ENCODE measurements around the gene GRK1.

Gene GRK1

GRCh38 chr13:113740286-113740556 is 73.2 kb downstream of the GRK1 start:
- CTCF ChIA-PET = interaction anchor here (0.6 to 4.2 kb wide), 5 partner anchors 9 to 190 kb away, joined by 3 to 21 read pairs (median 4); no protein-coding TSS in a partner anchor
- Histone ChIP-seq H3K9me3 (ENCODE audit: control extremely low read depth in 1 of 5, control insufficient read depth in 4 of 5, insufficient read depth in 2 of 5, low read depth in 1 of 5, low read length in 4 of 5) (no peaks in the 10 kb centered on the region), H3K36me3 (ENCODE audit: control insufficient read depth in 4 of 4, insufficient read depth in 4 of 4, low read length in 3 of 4) (no peaks in the 10 kb centered on the region), H3K27me3 (replicated peaks in 2 of 5; ENCODE audit: control insufficient read depth in 4 of 5, insufficient read depth in 5 of 5, low read length in 4 of 5) (peaks cover 0 to 47% (median 14%) of the 10 kb centered on the region in 5 experiments), H3K4me3 (ENCODE audit: control insufficient read depth in 1 of 7, extremely low read depth in 1 of 7, insufficient read depth in 4 of 7, low read depth in 2 of 7, low read length in 6 of 7) (no peak overlapping the region), H3K4me1 (ENCODE audit: control extremely low read depth in 1 of 4, control insufficient read depth in 4 of 4, insufficient read depth in 4 of 4, low read length in 3 of 4) (peaks cover 6 to 48% (median 41%) of the 10 kb centered on the region in 4 experiments), H3K27ac (ENCODE audit: insufficient read depth in 1 of 2, low read depth in 1 of 2, low read length in 2 of 2, poor library complexity in 1 of 2, severe bottlenecking in 2 of 2) (no peak overlapping the region)
- POLR2A ChIA-PET = no interaction called here
- 76% methylated on average over 6 of the region's 9 CpGs for WGBS (ENCODE audit: insufficient coverage)
- DNase-seq = no peak

- Histone ChIP-seq H3K9me3 (ENCODE audit: control extremely low read depth in 1 of 5, control insufficient read depth in 4 of 5, insufficient read depth in 2 of 5, low read depth in 1 of 5, low read length in 4 of 5) (no peaks in the 10 kb centered on the region), H3K4me1 (ENCODE audit: control extremely low read depth in 1 of 4, control insufficient read depth in 4 of 4, insufficient read depth in 4 of 4, low read length in 3 of 4) (peaks cover 6 to 48% (median 41%) of the 10 kb centered on the region in 4 experiments), H3K27ac (ENCODE audit: insufficient read depth in 1 of 2, low read depth in 1 of 2, low read length in 2 of 2, poor library complexity in 1 of 2, severe bottlenecking in 2 of 2) (no peak overlapping the region), H3K4me3 (ENCODE audit: control insufficient read depth in 1 of 7, extremely low read depth in 1 of 7, insufficient read depth in 4 of 7, low read depth in 2 of 7, low read length in 6 of 7) (peak overlapping the region in 1 of 7 experiments; percentile 33), H3K27me3 (replicated peaks in 2 of 5; ENCODE audit: control insufficient read depth in 4 of 5, insufficient read depth in 5 of 5, low read length in 4 of 5) (peaks cover 0 to 46% (median 14%) of the 10 kb centered on the region in 5 experiments), H3K36me3 (ENCODE audit: control insufficient read depth in 4 of 4, insufficient read depth in 4 of 4, low read length in 3 of 4) (no peaks in the 10 kb centered on the region)
- CTCF ChIA-PET = interaction anchor here (1.3 to 4.2 kb wide), 5 partner anchors 9 to 21 kb away, joined by 3 to 21 read pairs (median 4); no protein-coding TSS in a partner anchor
- POLR2A ChIA-PET = interaction anchor here (0.6 kb wide), 1 partner anchor 565 kb away, joined by 3 read pairs; no protein-coding TSS in a partner anchor
- DNase-seq = no peak
- 68% methylated on average over 15 of the region's 16 CpGs for WGBS (ENCODE audit: insufficient coverage)
Observed at GRCh38 chr13:113740661-113741060, 73.6 kb downstream of the GRK1 start.

GRCh38 chr13:113741191-113741668 is 74.2 kb downstream of the GRK1 start:
- Histone ChIP-seq H3K27ac (ENCODE audit: insufficient read depth in 1 of 2, low read depth in 1 of 2, low read length in 2 of 2, poor library complexity in 1 of 2, severe bottlenecking in 2 of 2) (no peak overlapping the region), H3K36me3 (ENCODE audit: control insufficient read depth in 4 of 4, insufficient read depth in 4 of 4, low read length in 3 of 4) (no peaks in the 10 kb centered on the region), H3K27me3 (replicated peaks in 2 of 5; ENCODE audit: control insufficient read depth in 4 of 5, insufficient read depth in 5 of 5, low read length in 4 of 5) (peaks cover 0 to 49% (median 14%) of the 10 kb centered on the region in 5 experiments), H3K9me3 (ENCODE audit: control extremely low read depth in 1 of 5, control insufficient read depth in 4 of 5, insufficient read depth in 2 of 5, low read depth in 1 of 5, low read length in 4 of 5) (no peaks in the 10 kb centered on the region), H3K4me1 (ENCODE audit: control extremely low read depth in 1 of 4, control insufficient read depth in 4 of 4, insufficient read depth in 4 of 4, low read length in 3 of 4) (peaks cover 6 to 45% (median 37%) of the 10 kb centered on the region in 4 experiments), H3K4me3 (ENCODE audit: control insufficient read depth in 1 of 7, extremely low read depth in 1 of 7, insufficient read depth in 4 of 7, low read depth in 2 of 7, low read length in 6 of 7) (peak overlapping the region in 3 of 7 experiments; percentile 25 to 45 (median 45))
- WGBS (ENCODE audit: insufficient coverage) = 0% methylated on average over 8 of the region's 15 CpGs
- DNase-seq = peak; percentile 70 to 90 (median 90)
- CTCF ChIA-PET = interaction anchor here (0.9 to 4.2 kb wide), 7 partner anchors 9 to 205 kb away, joined by 3 to 21 read pairs (median 4); no protein-coding TSS in a partner anchor
- POLR2A ChIA-PET = interaction anchor here (0.6 kb wide), 1 partner anchor 565 kb away, joined by 3 read pairs; no protein-coding TSS in a partner anchor

GRCh38 chr13:113742000-113742441 is 75.0 kb downstream of the GRK1 start:
- no peaks in the 10 kb centered on the region for H3K9me3 ChIP-seq (ENCODE audit: control extremely low read depth in 1 of 5, control insufficient read depth in 4 of 5, insufficient read depth in 2 of 5, low read depth in 1 of 5, low read length in 4 of 5)
- H3K36me3 ChIP-seq (ENCODE audit: control insufficient read depth in 4 of 4, insufficient read depth in 4 of 4, low read length in 3 of 4) = no peaks in the 10 kb centered on the region
- DNase-seq = peak; percentile 46 to 62 (median 57)
- POLR2A ChIA-PET = no interaction called here
- CTCF ChIA-PET = interaction anchor here (0.9 to 4.2 kb wide), 6 partner anchors 8 to 204 kb away, joined by 3 to 21 read pairs (median 4); no protein-coding TSS in a partner anchor
- peak overlapping the region in 3 of 7 experiments; percentile 19 to 45 (median 45) for H3K4me3 ChIP-seq (ENCODE audit: control insufficient read depth in 1 of 7, extremely low read depth in 1 of 7, insufficient read depth in 4 of 7, low read depth in 2 of 7, low read length in 6 of 7)
- H3K27me3 ChIP-seq (replicated peaks in 2 of 5; ENCODE audit: control insufficient read depth in 4 of 5, insufficient read depth in 5 of 5, low read length in 4 of 5) = peaks cover 0 to 45% (median 11%) of the 10 kb centered on the region in 5 experiments
- 10% methylated on average over 14 of the region's 15 CpGs for WGBS (ENCODE audit: insufficient coverage)
- H3K27ac ChIP-seq (ENCODE audit: insufficient read depth in 1 of 2, low read depth in 1 of 2, low read length in 2 of 2, poor library complexity in 1 of 2, severe bottlenecking in 2 of 2) = no peak overlapping the region
- peaks cover 6 to 38% (median 33%) of the 10 kb centered on the region in 4 experiments for H3K4me1 ChIP-seq (ENCODE audit: control extremely low read depth in 1 of 4, control insufficient read depth in 4 of 4, insufficient read depth in 4 of 4, low read length in 3 of 4)

- no peak for DNase-seq
- ChIA-PET CTCF (interaction anchor here (1.2 to 4.2 kb wide), 5 partner anchors 11 to 60 kb away, joined by 3 to 21 read pairs (median 5); no protein-coding TSS in a partner anchor), POLR2A (no interaction called here)
- Histone ChIP-seq H3K4me3 (ENCODE audit: control insufficient read depth in 1 of 7, extremely low read depth in 1 of 7, insufficient read depth in 4 of 7, low read depth in 2 of 7, low read length in 6 of 7) (peak overlapping the region in 2 of 7 experiments; percentile 19 to 45), H3K27ac (ENCODE audit: insufficient read depth in 1 of 2, low read depth in 1 of 2, low read length in 2 of 2, poor library complexity in 1 of 2, severe bottlenecking in 2 of 2) (no peak overlapping the region), H3K27me3 (replicated peaks in 2 of 5; ENCODE audit: control insufficient read depth in 4 of 5, insufficient read depth in 5 of 5, low read length in 4 of 5) (peaks cover 0 to 48% (median 11%) of the 10 kb centered on the region in 5 experiments), H3K36me3 (ENCODE audit: control insufficient read depth in 4 of 4, insufficient read depth in 4 of 4, low read length in 3 of 4) (no peaks in the 10 kb centered on the region), H3K9me3 (ENCODE audit: control extremely low read depth in 1 of 5, control insufficient read depth in 4 of 5, insufficient read depth in 2 of 5, low read depth in 1 of 5, low read length in 4 of 5) (no peaks in the 10 kb centered on the region), H3K4me1 (ENCODE audit: control extremely low read depth in 1 of 4, control insufficient read depth in 4 of 4, insufficient read depth in 4 of 4, low read length in 3 of 4) (peaks cover 6 to 38% (median 33%) of the 10 kb centered on the region in 4 experiments)
- 75% methylated on average over 14 of the region's 21 CpGs for WGBS (ENCODE audit: insufficient coverage)
Observed at GRCh38 chr13:113742445-113743120, 75.6 kb downstream of the GRK1 start.

GRCh38 chr13:113743366-113744195 is 76.6 kb downstream of the GRK1 start:
- H3K27me3 ChIP-seq (replicated peaks in 2 of 5; ENCODE audit: control insufficient read depth in 4 of 5, insufficient read depth in 5 of 5, low read length in 4 of 5) = peaks cover 0 to 48% (median 11%) of the 10 kb centered on the region in 5 experiments
- ChIA-PET POLR2A (no interaction called here), CTCF (interaction anchor here (1.2 to 4.2 kb wide), 3 partner anchors 12 to 33 kb away, joined by 3 to 21 read pairs (median 4); no protein-coding TSS in a partner anchor)
- no peak for DNase-seq
- whole genome bisulfite sequencing (ENCODE audit: insufficient coverage) = 95% methylated on average over 20 of the region's 24 CpGs
- H3K36me3 ChIP-seq (ENCODE audit: control insufficient read depth in 4 of 4, insufficient read depth in 4 of 4, low read length in 3 of 4) = no peaks in the 10 kb centered on the region
- H3K9me3 ChIP-seq (ENCODE audit: control extremely low read depth in 1 of 5, control insufficient read depth in 4 of 5, insufficient read depth in 2 of 5, low read depth in 1 of 5, low read length in 4 of 5) = no peaks in the 10 kb centered on the region
- no peak overlapping the region for H3K4me3 ChIP-seq (ENCODE audit: control insufficient read depth in 1 of 7, extremely low read depth in 1 of 7, insufficient read depth in 4 of 7, low read depth in 2 of 7, low read length in 6 of 7)
- H3K4me1 ChIP-seq (ENCODE audit: control extremely low read depth in 1 of 4, control insufficient read depth in 4 of 4, insufficient read depth in 4 of 4, low read length in 3 of 4) = peaks cover 6 to 38% (median 33%) of the 10 kb centered on the region in 4 experiments
- no peak overlapping the region for H3K27ac ChIP-seq (ENCODE audit: insufficient read depth in 1 of 2, low read depth in 1 of 2, low read length in 2 of 2, poor library complexity in 1 of 2, severe bottlenecking in 2 of 2)

Data from common myeloid progenitor, CD34-positive (primary cell).